Stimulated activated CD4-positive, alpha-beta T cell treated with anti-CD3 and anti-CD28 coated beads, Interleukin-2, amount 100 ng/mL, for 48 hours (primary cell): ENCODE data around the gene NDUFB11.
"Not testable (repeated sequence)": the region's sequence is repeated elsewhere in the genome, so short reads cannot be mapped to it uniquely, and the experiment has no call there.

Experiments used
- DNase-seq, 2 donors: peaks; one replicate each; pipeline ENCODE4 v3.0.0-alpha.2; 2020

The NDUFB11 gene

DNA sequence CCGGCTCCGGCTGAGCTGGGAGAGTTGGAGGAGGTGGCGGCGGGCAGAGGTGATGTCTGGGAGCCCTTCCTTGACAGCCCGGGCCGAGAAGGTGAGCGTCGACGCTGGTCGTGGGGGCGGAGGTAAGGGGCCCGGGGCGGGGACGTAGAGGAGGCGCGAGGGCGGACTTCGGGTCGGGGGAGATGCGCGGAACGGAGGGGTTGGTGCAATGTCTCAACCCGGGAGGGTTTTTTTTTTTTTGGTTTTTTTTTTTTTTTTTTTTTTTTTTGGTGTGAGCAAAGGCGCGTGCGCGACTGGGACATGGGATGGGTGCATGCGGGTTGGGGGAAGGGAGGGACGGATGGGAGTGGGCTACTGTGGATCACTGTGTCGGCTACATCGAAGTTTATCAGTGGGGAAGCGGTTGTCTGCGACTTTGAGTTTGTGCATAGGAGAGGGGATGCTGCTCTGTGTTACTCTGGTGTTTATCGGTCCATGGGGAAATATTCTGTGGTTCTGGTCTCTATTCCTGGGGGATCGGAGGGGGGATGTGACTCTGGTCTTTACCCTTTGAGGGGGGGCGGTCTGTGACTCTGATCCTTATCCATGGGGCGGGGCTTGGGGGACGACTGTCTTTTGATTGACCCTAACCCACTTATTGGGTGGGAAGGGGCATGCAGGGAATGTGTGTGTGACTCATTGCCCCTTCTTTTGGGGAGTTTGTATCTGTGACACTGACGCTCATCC lies 1.1 kb upstream of the NDUFB11 start:
- peak in 1 of 2 donors; percentile 4 for DNase-seq

DNA sequence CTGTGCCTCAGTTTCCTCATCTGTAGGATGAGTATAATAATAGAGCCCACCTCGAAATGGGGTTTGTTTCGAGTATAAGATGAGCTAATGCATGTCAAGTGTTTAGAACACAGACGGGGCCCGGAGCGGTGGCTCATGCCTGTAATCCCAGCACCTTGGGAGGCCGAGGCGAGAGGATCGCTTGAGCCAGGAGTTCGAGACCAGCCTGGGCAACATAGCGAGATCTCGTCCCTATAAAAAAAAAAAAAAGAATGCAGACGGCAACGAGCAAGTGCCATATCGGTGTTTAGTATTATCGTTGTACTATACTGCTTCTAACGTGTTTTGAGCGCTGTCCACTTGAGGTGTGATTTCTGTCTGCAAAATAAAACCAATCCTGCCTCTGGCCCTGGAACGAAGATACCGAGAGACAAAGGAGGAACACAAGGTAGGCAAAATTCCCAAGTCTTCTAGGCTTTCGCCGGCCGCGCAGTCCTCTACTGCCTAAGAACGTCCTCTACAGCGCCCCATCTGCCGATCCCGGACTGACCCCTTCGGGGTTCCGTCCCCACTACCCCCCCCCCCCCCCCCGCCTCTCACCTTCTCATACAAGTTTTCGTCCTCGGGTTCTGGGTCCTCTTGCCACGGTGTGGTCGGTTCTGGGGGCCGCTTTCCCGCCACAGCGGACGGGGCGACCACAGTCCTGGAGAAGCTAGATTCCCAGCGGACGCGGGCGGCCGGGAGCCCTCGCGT lies 442 bp downstream of the NDUFB11 start:
- no peak for DNase-seq

DNA sequence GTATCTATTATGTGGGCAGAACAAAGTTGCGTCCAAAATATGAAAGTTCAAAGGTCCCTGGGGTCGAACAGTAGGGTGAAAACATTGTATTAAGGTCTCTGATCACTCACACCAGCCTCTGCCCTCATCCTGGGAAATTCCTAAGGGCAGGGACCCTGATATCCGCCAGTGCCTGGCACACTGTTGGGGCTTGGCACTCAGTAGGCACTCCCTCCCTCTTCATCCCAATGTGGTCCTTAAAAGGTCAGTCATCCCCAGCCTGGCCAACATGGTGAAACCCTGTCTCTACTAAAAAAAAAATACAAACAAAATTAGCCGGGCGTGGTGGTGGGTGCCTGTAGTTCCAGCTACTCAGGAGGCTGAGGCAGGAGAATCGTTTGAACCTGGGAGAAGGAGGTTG lies 6.3 kb downstream of the NDUFB11 start:
- no peak for DNase-seq

DNA sequence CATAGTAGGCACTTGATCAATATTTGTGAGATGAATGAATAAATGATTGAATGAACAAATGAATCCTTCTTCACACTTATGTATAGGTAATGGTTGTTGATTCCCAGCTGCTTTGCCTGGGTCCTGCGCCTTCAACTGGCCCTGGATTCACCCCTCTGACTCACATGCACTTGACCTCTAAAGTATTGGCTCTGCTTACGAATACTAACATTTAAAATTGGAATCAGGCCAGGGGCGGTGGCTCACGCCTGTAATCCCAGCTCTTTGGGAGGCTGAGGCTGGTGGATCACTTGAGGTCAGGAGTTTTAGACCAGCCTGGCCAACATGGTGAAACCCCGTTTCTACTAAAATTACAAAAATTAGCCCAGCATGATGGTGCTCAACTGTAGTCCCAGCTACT lies 8.9 kb downstream of the NDUFB11 start:
- DNase-seq: not testable (repeated sequence)

DNA sequence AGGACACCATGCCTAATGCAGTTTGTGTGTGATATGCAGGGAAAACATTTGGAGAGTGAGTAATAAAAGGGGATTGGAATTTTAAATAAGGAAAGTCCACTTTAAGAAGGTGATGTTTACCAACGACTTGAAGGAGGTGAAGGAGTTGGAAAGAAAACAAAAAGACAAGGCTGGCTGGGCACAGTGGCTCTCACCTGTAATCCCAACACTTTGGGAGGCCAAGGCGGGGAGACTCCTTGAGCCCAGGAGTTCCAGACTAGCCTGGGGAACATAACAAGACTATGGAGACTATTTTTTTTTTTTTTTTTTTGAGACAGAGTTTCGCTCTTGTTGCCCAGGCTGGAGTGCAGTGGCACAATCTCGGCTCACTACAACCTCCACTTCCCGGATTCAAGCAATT lies 11.0 kb downstream of the NDUFB11 start:
- no peak for DNase-seq

DNA sequence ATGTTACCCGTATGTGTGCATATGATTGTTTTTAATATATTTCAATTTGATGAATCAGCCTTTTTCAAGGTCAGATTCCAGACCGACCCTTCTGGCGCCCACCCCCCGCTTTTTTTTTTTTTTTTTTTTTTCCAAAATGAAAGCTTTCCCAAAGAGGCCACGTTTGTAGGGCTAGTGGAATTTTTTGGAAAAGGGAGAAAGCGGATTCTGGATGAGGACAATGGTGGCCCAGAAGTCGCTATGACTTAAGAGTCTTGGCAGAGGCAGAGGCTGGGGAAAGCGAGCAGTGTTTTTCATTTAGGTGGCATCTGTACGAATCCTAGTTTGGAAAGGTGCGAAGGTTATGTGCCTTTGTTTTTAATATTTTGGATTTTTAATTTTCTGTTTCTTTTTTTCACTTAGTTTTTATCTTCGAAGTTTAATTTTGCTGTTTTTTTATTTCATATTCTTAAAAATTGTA lies 14.6 kb downstream of the NDUFB11 start:
- DNase-seq: no peak

DNA sequence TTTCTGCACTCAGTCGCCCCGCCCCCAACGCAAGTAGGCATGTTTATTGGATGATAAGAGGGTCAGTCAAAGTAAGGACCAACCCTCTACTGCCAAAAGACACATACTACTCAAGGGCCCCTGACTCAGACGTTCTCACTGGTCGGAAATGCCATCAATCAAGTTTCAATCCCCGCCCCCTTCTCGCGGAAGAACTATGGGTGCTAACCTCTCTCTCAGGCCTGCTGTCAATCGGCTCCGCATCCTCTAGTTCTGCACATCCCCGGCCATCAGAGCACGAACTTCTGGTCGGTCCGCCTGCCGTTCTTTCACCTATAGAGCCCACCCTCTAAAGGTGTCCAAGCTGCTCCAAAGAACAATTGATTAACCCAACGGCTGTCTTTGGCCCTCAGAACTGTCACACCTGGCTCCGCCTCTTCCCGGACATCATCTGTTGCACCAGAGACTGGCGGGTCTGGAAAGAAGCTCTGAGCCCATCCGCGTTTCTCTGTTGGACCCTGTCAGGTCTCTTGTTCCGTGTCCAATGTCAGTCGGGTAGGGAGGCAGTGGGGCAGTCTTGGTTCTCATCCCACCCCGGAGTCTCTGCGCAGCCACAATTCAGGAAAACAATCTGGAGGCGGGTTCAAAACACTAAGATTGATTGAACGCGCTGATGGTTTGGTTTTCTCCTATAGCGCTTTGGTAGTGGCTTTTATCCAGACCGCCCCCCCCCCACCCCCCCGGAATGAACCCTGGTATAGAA lies 15.2 kb downstream of the NDUFB11 start:
- DNase-seq: peak; percentile 77 to 78

DNA sequence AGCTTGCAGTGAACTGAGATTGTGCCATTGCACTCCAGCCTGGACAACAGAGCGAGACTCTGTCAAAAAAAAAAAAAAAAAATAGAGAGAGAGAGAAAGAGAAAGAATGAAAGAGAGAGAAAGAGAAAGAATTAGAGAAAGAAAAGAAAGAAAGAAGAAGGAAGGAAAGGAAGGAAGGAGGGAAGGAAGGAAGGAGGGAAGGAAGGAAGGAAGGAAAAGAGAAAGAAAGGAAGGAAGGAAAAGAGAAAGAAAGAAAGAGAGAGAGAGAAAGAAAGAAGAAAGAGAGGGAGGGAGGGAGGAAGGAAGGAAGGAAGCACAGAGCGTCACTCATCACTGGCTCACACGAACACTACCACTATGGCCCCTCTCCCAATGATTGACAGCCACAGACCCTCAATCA lies 20.0 kb downstream of the NDUFB11 start:
- not testable (repeated sequence) for DNase-seq

DNA sequence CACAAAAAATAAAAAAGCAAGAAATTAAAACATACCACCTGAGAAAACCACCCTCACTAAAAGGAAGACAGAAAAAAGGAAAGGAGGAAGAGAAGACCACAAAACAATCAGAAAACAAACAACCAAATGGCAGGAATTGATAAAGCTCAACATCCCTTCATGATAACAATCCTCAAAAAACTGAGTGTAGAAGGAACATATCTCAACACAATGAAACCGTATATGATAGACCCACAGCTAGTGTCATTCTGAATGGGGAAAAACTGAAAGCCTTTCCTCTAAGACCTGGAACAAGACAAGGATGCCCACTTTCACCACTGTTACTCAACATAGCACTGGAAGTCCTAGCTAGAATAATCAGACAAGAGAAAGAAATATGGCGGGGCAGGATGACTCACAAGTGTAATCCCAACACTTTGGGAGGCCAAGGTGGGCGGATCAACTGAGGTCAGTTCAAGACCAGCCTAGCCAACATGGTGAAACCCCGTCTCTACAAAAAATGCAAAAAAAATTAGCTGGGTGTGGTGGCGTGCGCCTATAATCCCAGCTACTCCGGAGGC lies 27.9 kb downstream of the NDUFB11 start:
- not testable (repeated sequence) for DNase-seq

DNA sequence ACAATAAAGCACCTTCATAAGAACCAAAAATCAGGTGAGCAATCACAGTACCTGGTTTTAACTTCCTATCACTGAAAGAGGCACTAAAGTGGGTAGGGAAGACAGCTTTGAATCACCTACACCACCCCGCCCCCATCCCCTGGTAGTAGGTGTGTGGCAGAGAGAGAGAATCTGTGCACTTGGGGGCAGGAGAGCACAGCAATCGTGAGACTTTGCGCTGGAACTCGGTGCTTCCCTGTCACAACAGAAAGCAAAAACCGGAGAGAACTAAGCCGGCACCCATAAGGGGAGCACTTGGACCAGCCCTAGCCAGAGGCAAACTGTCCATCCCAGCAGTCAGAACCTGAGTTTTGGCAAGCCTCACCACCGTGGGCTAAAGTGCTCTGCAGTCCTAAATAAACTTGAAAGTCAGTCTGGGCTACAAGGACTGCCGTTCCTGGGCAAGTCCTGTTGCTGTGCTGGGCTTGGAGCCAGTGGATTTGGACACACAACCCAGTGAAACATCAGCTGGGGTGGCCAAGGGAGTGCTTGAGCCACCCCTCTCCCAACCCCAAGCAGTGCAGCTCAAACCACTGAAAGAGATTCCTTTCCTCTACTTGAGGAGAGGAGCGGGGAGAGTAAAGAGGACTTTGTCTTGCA lies 32.1 kb downstream of the NDUFB11 start:
- no peak for DNase-seq

DNA sequence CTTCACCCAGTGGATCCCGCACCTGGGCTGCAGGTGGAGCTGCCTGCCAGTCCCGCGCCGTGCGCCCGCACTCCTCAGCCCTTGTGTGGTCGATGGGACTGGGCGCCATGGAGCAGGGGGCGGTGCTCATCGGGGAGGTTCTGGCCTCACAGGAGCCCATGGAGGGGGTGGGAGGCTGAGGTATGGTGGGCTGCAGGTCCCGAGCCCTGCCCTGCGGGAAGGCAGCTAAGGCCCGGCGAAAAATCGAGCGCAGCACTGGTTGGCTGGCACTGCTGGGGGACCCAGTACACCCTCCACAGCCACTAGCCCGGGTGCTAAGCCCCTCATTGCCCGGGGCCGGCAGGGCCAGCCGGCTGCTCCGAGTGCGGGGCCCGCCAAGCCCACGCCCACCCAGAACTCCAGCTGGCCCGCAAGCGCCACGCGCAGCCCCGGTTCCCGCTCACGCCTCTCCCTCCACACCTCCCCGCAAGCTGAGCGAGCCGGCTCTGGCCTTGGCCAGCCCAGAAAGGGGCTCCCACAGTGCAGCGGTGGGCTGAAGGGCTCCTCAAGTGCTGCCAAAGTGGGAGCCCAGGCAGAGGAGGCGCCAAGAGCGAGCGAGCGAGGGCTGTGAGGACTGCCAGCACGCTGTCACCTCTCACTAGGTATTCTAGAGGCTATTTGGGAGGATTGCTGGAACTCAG lies 33.4 kb downstream of the NDUFB11 start:
- not testable (repeated sequence) for DNase-seq

DNA sequence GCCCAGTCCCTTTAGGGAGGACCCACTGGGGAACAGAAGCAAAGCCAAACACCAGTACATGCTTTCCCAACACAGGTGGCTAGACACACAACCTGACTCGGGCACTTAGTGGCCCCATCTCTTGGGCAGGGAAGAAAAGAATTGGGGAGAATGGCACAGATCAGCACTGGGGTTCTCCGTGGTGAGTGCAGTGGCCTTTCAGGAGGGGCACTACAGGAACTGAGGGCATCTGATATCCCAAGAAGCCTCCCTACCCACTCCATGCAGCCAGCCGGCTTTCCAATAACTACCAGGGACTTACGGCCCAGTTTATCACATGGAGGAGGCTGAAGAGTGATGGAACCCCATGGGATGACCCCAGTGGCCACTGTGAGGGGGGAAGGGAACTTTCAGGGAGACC lies 43.3 kb downstream of the NDUFB11 start:
- no peak for DNase-seq

DNA sequence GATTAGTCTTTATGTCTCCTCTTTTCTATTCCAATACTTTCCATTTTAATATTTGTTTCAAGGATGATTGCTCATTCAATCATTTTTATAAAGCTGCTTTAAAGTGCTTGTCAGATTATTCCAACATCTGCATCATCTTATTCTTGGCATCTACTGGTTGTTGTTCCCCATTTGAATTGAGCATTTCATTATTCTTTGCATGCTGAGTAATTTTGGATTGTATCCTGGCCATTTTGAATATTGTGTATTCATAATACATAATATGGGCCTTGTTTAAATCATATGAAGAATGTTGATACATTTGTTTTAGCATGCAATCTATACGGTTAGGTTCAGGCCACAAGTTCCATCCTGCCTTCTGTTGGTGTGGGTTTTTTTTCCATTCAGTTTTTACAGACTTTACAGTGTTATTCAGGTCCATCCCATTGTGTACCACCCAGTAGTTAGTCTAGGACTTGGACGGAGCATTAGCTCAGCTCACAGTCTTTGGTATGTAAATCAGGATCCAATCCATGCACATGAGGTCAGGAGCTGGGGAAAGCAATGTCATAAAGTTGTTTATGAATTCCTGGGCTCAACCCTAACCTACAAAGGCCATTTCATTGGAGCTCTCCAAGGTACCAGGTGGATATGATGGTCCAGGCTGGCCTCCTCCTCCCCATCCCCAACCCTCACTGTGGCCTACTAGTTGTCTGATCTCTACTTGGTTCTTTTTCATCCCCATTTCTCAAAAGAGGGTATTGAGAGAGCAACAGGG lies 46.0 kb downstream of the NDUFB11 start:
- DNase-seq: no peak

DNA sequence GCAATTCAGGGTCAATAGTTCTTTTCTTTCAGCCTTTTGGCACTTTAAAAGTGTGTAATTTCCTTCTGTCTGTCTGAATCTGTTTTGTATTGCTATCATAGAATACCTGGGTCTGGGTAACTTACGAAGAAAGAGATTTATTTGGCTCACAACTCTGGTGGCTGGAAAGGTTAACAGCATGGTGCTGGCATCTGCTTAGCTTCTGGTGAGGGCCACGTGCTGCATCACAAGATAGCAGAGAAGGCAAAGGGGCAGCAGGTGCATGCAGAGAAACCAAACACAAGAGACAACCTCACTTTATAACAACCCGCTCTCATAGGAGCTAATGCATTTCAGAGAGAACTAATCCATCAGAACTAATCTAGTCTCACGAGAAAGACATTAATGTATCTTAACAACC lies 47.5 kb downstream of the NDUFB11 start:
- no peak for DNase-seq

DNA sequence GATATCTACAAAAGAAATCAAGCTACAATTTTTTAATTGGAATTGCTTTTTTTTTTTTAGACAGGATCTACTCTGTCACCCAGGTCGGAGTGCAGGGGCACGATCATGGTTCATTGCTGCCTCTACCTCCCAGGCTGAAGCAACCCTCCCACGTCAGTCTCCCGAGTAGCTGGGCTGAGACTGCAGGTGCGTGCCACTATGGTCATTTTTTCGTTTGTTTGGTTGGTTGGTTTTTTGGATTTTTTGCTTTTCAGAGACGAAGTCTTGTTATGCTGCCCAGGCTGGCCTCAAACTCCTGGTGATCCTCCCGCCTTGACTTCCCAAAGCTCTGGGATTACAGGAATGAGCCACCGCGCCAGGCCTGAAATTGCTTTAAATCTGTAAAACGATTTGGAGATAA lies 50.6 kb downstream of the NDUFB11 start:
- no peak for DNase-seq

DNA sequence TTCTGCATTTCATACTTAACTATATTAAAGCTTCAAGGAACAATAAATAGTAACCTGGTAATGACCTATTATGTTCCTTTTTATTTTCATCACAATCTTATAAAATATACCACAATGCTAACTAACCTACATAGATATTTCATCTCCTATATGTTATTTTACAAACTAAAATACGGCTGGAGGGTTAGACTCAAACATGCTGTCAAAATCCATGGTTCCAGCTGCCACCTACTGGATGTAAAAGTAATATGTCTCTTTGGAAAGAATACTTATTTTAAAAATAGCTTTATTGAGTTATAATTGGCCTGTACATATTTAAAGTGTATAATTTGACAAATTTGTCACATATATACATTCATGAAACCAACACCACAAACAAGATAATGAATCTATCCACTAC lies 51.3 kb downstream of the NDUFB11 start:
- DNase-seq: no peak
